CD14-positive monocyte (primary cell): ENCODE data around the gene PSMB2. TPM values are rescaled to one million over a fixed set of nuclear protein-coding genes. Genes with fewer than 3 reads are reported as not detected.

ENCODE experiments used
- DNase-seq, 3 donors: peaks; one replicate each; pipeline ENCODE4 v3.0.0-alpha.2; 2011 to 2022
- H2AFZ ChIP-seq: 2 replicates; pipeline ENCODE4 v1.6.0; 2012; ENCODE audit warnings: mild to moderate bottlenecking, low read depth, low read length, inconsistent platforms; ENCODE audit not compliant: insufficient read depth, poor library complexity, severe bottlenecking
- H3K27ac ChIP-seq, 2 donors: 1 replicate in 1 of 2; 2 replicates in 1 of 2; pipeline ENCODE4 v1.5.1; 2012 to 2013; ENCODE audit warnings: low read length in 2 of 2, control low read depth in 1 of 2, inconsistent platforms in 1 of 2, low read depth in 1 of 2, mild to moderate bottlenecking in 1 of 2
- H3K27me3 ChIP-seq, 2 donors: one replicate each; pipeline versions ENCODE4 v1.6.0 to v1.6.1; 2011 to 2013; ENCODE audit warnings: low read length in 2 of 2; ENCODE audit not compliant: control insufficient read depth in 2 of 2, insufficient read depth in 2 of 2
- H3K36me3 ChIP-seq, 2 donors: replicated peaks in 1 of 2; 1 replicate in 1 of 2; 2 replicates in 1 of 2; pipeline versions ENCODE4 v1.5.1 to v1.6.1; 2012 to 2013; ENCODE audit warnings: low read length in 2 of 2, control low read depth in 1 of 2, inconsistent platforms in 1 of 2, mild to moderate bottlenecking in 1 of 2; ENCODE audit not compliant: insufficient read depth in 2 of 2, control insufficient read depth in 1 of 2
- H3K4me1 ChIP-seq, 2 donors: 1 replicate in 1 of 2; 2 replicates in 1 of 2; pipeline versions ENCODE4 v1.5.1 to v1.6.1; 2012 to 2013; ENCODE audit warnings: low read length in 2 of 2, control low read depth in 1 of 2, inconsistent platforms in 1 of 2, mild to moderate bottlenecking in 1 of 2, moderate library complexity in 1 of 2; ENCODE audit not compliant: insufficient read depth in 2 of 2, control insufficient read depth in 1 of 2
- H3K4me2 ChIP-seq: replicated peaks from 2 replicates; pipeline ENCODE3; 2012; ENCODE audit warnings: low read length, moderate library complexity, mild to moderate bottlenecking; ENCODE audit not compliant: poor library complexity, severe bottlenecking; ENCODE audit errors: extremely low read depth
- H3K4me3 ChIP-seq, 3 experiments: fragments of 200-600 bp in 1 of 3; sonication (generic) in 1 of 3; replicated peaks in 1 of 3; 1 replicate in 2 of 3; 2 replicates in 1 of 3; pipeline ENCODE4 v1.5.1; 2011 to 2013; ENCODE audit warnings: low read length in 3 of 3, mild to moderate bottlenecking in 3 of 3, control low read depth in 2 of 3, low read depth in 2 of 3, inconsistent platforms in 1 of 3, moderate library complexity in 1 of 3
- H3K79me2 ChIP-seq: 2 replicates; pipeline ENCODE4 v1.6.0; 2012; ENCODE audit warnings: mild to moderate bottlenecking, control low read depth, inconsistent platforms, low read length, moderate library complexity; ENCODE audit not compliant: insufficient read depth
- H3K9ac ChIP-seq: 2 replicates; pipeline ENCODE4 v1.6.0; 2017; ENCODE audit warnings: low read length, mild to moderate bottlenecking; ENCODE audit not compliant: insufficient read depth, poor library complexity, severe bottlenecking
- H3K9me3 ChIP-seq, 2 donors: replicated peaks in 1 of 2; 1 replicate in 1 of 2; 2 replicates in 1 of 2; pipeline versions ENCODE4 v1.5.1 to v1.6.1; 2012 to 2013; ENCODE audit warnings: low read length in 2 of 2, control low read depth in 1 of 2; ENCODE audit not compliant: control insufficient read depth in 1 of 2, insufficient read depth in 1 of 2
- H4K20me1 ChIP-seq: 2 replicates; pipeline ENCODE4 v1.6.0; 2012; ENCODE audit warnings: mild to moderate bottlenecking, low read length, control low read depth, moderate library complexity; ENCODE audit not compliant: insufficient read depth
- H3K27ac Mint-ChIP-seq, 7 donors: one replicate each; pipeline ENCODE4 v1.8.0; 2020; ENCODE audit warnings: mild to moderate bottlenecking in 7 of 7, mixed read lengths in 7 of 7, moderate library complexity in 6 of 7, inconsistent platforms in 2 of 7
- H3K27me3 Mint-ChIP-seq, 3 donors: one replicate each; pipeline ENCODE4 v1.8.0; 2021 to 2022; ENCODE audit warnings: low read depth in 3 of 3, mild to moderate bottlenecking in 3 of 3, mixed read lengths in 3 of 3, moderate library complexity in 3 of 3, inconsistent platforms in 1 of 3
- H3K36me3 Mint-ChIP-seq, 2 donors: one replicate each; pipeline ENCODE4 v1.8.0; 2020; ENCODE audit warnings: mixed read lengths in 2 of 2, inconsistent platforms in 1 of 2, mild to moderate bottlenecking in 1 of 2
- H3K4me1 Mint-ChIP-seq: one replicate; pipeline ENCODE4 v1.8.0; 2020; ENCODE audit warnings: mild to moderate bottlenecking, mixed read lengths
- H3K4me3 Mint-ChIP-seq, 2 donors: one replicate each; pipeline ENCODE4 v1.8.0; 2020; ENCODE audit warnings: mild to moderate bottlenecking in 2 of 2, mixed read lengths in 2 of 2, moderate library complexity in 1 of 2
- H3K9me3 Mint-ChIP-seq, 7 donors: one replicate each; pipeline ENCODE4 v1.8.0; 2020 to 2022; ENCODE audit warnings: mixed read lengths in 7 of 7, mild to moderate bottlenecking in 6 of 7, moderate library complexity in 6 of 7, inconsistent platforms in 2 of 7
- WGBS: methylation state at CpG from one replicate; pipeline ENCODE4 v1.1.5; 2013; ENCODE audit warnings: missing lambda C conversion rate; ENCODE audit not compliant: insufficient coverage; 5-methylcytosine and 5-hydroxymethylcytosine counted together
- intact Hi-C, 2 donors: fragments of 100-400 bp; cut with micrococcal nuclease; formaldehyde crosslinking; loops; one replicate each; pipeline versions ENCODE4 v1.15.0 to v1.15.1; 2023
- polyA plus RNA-seq, 3 donors: library from polyadenylated mRNA; depleted of rRNA in 1 of 3; unstranded in 2 of 3; stranded (reverse) in 1 of 3; fragments of 300-500 nt in 2 of 3; fragments of >200 nt in 1 of 3; fragmentation: Illumina TruSeq in 2 of 3; gene quantifications; 1 replicate in 2 of 3; 2 replicates in 1 of 3; pipeline ENCODE4 v1.2.3, GENCODE V29; 2012 to 2021
- TF ChIP-seq, protein P1 (sequence below): fragments of 200-600 bp; IDR thresholded peaks from one replicate; pipeline ENCODE4 v1.8.0; 2022; ENCODE audit warnings: antibody characterized with exemption, mild to moderate bottlenecking

Gene PSMB2
- polyA plus RNA-seq, 3 donors = 27.9 to 84.1 (median 78.6) TPM

DNA sequence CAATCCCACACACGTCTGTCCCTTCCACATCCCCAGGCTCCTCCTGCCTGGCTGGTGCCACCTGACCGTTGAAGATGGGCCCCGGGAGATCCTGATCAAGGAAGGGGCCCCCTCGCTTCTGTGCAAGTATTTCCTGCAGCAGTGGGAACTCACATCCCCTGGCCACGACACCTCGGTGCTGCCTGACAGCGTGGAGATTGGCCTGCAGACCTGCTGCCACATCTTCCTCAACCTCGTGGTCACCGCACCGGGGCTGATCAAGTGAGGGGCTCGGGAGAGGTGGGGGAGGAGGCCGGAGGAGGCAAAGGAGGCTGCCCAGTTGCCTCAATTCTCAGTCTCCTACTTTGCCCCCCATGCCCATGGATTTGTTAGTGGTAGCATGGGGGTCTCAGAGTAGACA is 78.2 kb downstream of the PSMB2 start:
- TF ChIP-seq, protein P1, sequence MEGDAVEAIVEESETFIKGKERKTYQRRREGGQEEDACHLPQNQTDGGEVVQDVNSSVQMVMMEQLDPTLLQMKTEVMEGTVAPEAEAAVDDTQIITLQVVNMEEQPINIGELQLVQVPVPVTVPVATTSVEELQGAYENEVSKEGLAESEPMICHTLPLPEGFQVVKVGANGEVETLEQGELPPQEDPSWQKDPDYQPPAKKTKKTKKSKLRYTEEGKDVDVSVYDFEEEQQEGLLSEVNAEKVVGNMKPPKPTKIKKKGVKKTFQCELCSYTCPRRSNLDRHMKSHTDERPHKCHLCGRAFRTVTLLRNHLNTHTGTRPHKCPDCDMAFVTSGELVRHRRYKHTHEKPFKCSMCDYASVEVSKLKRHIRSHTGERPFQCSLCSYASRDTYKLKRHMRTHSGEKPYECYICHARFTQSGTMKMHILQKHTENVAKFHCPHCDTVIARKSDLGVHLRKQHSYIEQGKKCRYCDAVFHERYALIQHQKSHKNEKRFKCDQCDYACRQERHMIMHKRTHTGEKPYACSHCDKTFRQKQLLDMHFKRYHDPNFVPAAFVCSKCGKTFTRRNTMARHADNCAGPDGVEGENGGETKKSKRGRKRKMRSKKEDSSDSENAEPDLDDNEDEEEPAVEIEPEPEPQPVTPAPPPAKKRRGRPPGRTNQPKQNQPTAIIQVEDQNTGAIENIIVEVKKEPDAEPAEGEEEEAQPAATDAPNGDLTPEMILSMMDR = no peak
- no peak for DNase-seq
- Mint-ChIP-seq H3K36me3 (peaks cover 50 to 61% of the 10 kb centered on the region in 2 donors), H3K9me3 (no peaks in the 10 kb centered on the region), H3K27ac (no peak overlapping the region), H3K4me1 (peaks cover 37% of the 10 kb centered on the region), H3K4me3 (no peak overlapping the region), H3K27me3 (no peaks in the 10 kb centered on the region)
- H2AFZ ChIP-seq = no peak overlapping the region
- intact Hi-C loops = loop anchor here in 1 of 2 donors (5.0 kb wide), 1 partner anchor 209 kb away; no protein-coding TSS in a partner anchor
- H3K9me3 ChIP-seq = no peaks in the 10 kb centered on the region
- no peak overlapping the region for H3K9ac ChIP-seq
- 3% methylated on average over 7 of the region's 12 CpGs for WGBS
- H3K27me3 ChIP-seq = no peaks in the 10 kb centered on the region
- H3K27ac ChIP-seq = no peak overlapping the region
- H3K79me2 ChIP-seq = no peaks in the 10 kb centered on the region
- H3K4me2 ChIP-seq = no peak overlapping the region
- peaks cover 6 to 15% of the 10 kb centered on the region in 2 donors for H3K4me1 ChIP-seq
- H4K20me1 ChIP-seq = peaks cover 11% of the 10 kb centered on the region
- peaks cover 33 to 67% of the 10 kb centered on the region in 2 donors for H3K36me3 ChIP-seq
- no peak overlapping the region for H3K4me3 ChIP-seq

DNA sequence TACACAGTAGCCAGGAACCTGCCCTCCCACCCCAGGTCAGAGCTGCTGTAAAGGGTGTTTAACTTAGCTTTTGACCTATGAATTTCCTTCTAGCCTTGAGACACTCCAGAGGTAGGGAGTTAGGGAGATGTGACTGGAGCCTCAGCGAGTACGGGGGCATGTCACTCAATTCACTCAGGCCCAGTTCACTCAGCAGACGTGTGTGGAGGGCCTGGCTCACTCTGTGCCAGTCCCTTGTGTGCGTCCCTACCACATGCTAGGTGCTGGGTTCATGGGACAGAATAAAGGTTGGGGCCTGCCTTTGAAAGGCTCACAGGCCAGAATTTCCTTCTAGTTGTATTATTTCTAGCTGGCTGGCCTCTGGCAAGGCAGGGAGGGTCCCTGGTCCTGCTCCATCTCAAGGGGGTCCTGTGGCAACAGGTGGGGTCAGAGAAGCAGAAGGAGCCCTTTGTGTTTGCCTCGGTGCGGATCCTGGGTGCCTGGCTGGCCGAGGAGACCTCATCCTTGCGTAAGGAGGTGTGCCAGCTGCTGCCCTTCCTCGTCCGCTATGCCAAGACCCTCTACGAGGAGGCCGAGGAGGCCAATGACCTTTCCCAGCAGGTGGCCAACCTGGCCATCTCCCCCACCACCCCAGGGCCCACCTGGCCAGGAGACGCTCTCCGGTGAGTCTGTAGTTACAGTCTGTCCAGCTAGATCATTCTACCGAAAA is 79.2 kb downstream of the PSMB2 start:
- intact Hi-C loops = loop anchor here in 1 of 2 donors (5.0 kb wide), 1 partner anchor 210 kb away; no protein-coding TSS in a partner anchor
- 85% methylated on average over 7 of the region's 15 CpGs for WGBS
- peaks cover 33 to 63% of the 10 kb centered on the region in 2 donors for H3K36me3 ChIP-seq
- peaks cover 11% of the 10 kb centered on the region for H4K20me1 ChIP-seq
- H3K9me3 ChIP-seq = no peaks in the 10 kb centered on the region
- H3K27ac Mint-ChIP-seq = peak overlapping the region in 2 of 7 donors; percentile 27 to 67
- no peaks in the 10 kb centered on the region for H3K27me3 ChIP-seq
- no peak overlapping the region for H2AFZ ChIP-seq
- TF ChIP-seq, protein P1 = no peak
- H3K27me3 Mint-ChIP-seq = no peaks in the 10 kb centered on the region
- DNase-seq = no peak
- peaks cover 48 to 57% of the 10 kb centered on the region in 2 donors for H3K36me3 Mint-ChIP-seq
- no peak overlapping the region for H3K9ac ChIP-seq
- peaks cover 42% of the 10 kb centered on the region for H3K4me1 Mint-ChIP-seq
- no peak overlapping the region for H3K27ac ChIP-seq
- H3K4me3 ChIP-seq = no peak overlapping the region
- H3K9me3 Mint-ChIP-seq = no peaks in the 10 kb centered on the region
- H3K4me1 ChIP-seq = peaks cover 11 to 20% of the 10 kb centered on the region in 2 donors
- no peak overlapping the region for H3K4me3 Mint-ChIP-seq
- H3K4me2 ChIP-seq = no peak overlapping the region
- peaks cover 3% of the 10 kb centered on the region for H3K79me2 ChIP-seq
